ENCODE measurements around the gene MMEL1. TPM values are rescaled to one million over a fixed set of nuclear protein-coding genes. Genes with fewer than 3 reads are reported as not detected.

The MMEL1 gene
- total RNA-seq, 1 experiment from 2014 or later = not detected

DNA sequence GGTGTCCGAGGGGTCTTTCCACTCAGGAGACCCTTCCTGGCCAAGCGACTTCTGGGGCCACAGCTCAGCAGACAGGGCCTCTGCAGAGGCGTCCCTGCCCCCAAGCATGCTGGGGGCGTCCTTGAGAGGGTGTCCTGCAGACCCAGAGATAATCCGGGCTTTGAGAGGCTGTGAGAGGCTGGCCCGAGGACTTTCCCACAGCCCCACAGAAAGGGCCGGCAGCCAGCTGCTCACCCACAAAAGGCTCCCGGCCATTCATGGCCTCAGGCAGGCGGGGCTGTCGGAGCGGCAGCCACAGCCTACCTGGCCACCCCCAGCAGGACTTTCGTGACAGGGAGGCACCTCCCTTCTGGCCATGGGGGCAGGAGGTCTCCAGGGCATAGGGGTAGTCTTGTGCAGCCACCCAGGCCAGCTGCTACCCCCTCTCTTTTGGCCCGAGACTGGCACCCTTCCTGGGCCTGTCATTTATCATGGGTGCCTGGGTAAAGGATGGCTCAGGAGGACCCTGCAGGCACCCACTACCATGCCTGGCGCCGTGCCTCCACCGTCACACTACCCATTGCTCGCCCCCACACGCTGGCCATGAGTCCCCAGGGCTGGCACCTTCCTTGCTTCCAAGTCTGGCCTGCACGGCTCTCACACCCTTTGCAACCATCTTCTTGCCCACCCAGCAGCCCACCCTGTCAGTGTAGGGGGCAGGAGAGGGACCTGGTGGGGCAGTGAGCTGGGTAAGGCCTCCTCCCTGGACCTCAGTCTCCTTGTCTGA is 87.8 kb downstream of the MMEL1 start:
- no TSS peak for BruUV-seq (replicated peaks)
- Mint-ChIP-seq H3K4me1 (ENCODE audit: insufficient read depth, unreplicated experiment) (peaks cover 5% of the 10 kb centered on the region), H3K36me3 (ENCODE audit: insufficient read depth, unreplicated experiment) (no peaks in the 10 kb centered on the region), H3K4me3 (ENCODE audit: unreplicated experiment) (no peak overlapping the region), H3K27ac (ENCODE audit: low read depth, unreplicated experiment) (no peak overlapping the region), H3K27me3 (ENCODE audit: insufficient read depth, unreplicated experiment) (no peaks in the 10 kb centered on the region), H3K9me3 (ENCODE audit: unreplicated experiment) (no peaks in the 10 kb centered on the region)
- CTCF ChIA-PET = interaction anchor here (0.6 to 0.7 kb wide), 3 partner anchors 12 to 123 kb away, joined by 3 read pairs; no protein-coding TSS in a partner anchor
- POLR2A ChIA-PET = interaction anchor here (0.7 to 4.2 kb wide), 8 partner anchors 10 to 1014 kb away, joined by 3 to 36 read pairs (median 6); partner anchors contain the start of gene PANK4
- TF ChIP-seq, protein P1, sequence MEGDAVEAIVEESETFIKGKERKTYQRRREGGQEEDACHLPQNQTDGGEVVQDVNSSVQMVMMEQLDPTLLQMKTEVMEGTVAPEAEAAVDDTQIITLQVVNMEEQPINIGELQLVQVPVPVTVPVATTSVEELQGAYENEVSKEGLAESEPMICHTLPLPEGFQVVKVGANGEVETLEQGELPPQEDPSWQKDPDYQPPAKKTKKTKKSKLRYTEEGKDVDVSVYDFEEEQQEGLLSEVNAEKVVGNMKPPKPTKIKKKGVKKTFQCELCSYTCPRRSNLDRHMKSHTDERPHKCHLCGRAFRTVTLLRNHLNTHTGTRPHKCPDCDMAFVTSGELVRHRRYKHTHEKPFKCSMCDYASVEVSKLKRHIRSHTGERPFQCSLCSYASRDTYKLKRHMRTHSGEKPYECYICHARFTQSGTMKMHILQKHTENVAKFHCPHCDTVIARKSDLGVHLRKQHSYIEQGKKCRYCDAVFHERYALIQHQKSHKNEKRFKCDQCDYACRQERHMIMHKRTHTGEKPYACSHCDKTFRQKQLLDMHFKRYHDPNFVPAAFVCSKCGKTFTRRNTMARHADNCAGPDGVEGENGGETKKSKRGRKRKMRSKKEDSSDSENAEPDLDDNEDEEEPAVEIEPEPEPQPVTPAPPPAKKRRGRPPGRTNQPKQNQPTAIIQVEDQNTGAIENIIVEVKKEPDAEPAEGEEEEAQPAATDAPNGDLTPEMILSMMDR (IDR thresholded peaks at IDR 0.05; ENCODE audit: unreplicated experiment) = no peak
- no peak for DNase-seq (ENCODE audit: unreplicated experiment)
- intact Hi-C loops (cut with micrococcal nuclease) = loop anchor here (5.0 kb wide), 2 partner anchors 53 to 348 kb away; no protein-coding TSS in a partner anchor

DNA sequence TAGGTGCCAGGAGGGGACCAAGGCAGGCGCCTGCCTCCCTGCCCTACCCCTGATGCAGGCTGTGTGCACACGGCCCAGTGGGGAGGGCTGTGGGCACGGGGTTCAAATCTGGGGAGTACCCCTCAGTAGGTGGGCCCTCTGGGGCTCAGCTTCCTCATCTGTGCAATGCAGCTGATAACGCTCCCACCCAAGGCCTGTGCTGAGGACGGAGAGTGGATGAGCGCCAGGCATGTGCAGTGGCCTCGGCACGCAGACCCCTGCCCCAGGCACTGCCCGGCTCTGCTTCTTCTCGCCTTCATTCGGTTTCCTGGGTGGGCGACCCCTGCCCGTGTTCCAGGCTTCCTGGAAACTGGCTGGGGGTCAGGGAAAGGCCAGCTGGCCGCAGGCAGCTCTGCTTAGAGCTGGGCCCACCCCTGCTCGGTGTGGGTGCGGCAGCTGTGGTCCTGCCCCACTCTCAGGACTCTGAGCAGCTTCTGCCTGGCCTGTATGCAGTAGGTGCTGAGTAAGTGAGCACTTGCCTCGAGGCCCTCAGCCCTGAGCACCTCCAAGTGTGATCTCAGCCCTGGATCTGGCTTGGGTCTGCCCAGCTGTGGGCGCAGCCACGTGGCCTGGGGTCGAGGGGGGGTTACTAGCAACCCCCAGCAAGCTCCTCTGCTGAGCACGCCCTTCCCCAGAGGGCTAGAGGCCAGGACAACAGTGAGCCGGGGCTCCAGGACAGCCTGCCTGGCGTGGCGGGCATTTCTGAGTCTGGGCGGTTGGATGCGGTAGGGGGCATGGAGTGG is 88.5 kb downstream of the MMEL1 start:
- H3K9me3 Mint-ChIP-seq (ENCODE audit: unreplicated experiment) = no peaks in the 10 kb centered on the region
- no peak overlapping the region for H3K27ac Mint-ChIP-seq (ENCODE audit: low read depth, unreplicated experiment)
- H3K4me3 Mint-ChIP-seq (ENCODE audit: unreplicated experiment) = no peak overlapping the region
- H3K4me1 Mint-ChIP-seq (ENCODE audit: insufficient read depth, unreplicated experiment) = peaks cover 5% of the 10 kb centered on the region
- no TSS peak for BruUV-seq (replicated peaks)
- no peaks in the 10 kb centered on the region for H3K36me3 Mint-ChIP-seq (ENCODE audit: insufficient read depth, unreplicated experiment)
- H3K27me3 Mint-ChIP-seq (ENCODE audit: insufficient read depth, unreplicated experiment) = no peaks in the 10 kb centered on the region
- ChIA-PET POLR2A (interaction anchor here (0.7 to 4.2 kb wide), 4 partner anchors 10 to 1014 kb away, joined by 3 to 36 read pairs (median 8); partner anchors contain the start of gene PANK4), CTCF (interaction anchor here (0.6 to 0.7 kb wide), 3 partner anchors 11 to 37 kb away, joined by 3 read pairs; no protein-coding TSS in a partner anchor)
- intact Hi-C loops (cut with micrococcal nuclease) = no loop called here
- DNase-seq (ENCODE audit: unreplicated experiment) = no peak
- TF ChIP-seq, protein P1 (IDR thresholded peaks at IDR 0.05; ENCODE audit: unreplicated experiment) = no peak

DNA sequence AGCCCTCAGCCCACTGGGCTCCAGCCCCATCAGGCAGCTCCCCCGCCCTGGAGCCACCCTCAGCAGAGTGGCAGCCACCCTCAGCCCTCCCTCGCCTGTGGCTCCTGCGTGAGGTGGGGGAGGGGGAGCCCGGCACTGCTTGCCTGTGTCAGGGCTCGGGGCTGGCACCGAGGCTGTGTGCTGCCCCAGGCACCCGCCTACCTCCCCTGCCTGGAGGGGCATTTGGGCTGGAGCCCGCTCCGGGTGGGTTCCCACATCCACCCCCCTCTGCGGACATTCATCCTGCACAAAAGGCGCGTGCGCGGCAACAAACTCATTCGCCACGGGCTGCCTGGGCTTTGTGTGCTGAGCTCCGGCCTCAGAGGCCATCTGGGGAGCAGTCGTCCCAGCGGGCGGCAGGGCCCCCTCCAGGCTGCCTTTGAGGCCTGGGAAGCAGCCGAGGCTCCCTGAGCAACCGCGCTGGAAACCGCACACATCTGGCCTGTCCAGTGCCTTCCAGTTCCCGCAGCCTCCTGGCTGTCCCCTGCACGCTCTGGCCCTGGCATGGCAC is 89.2 kb downstream of the MMEL1 start:
- POLR2A ChIA-PET = interaction anchor here (1.9 to 4.2 kb wide), 2 partner anchors 9 to 18 kb away, joined by 13 to 36 read pairs; partner anchors contain the start of gene PANK4

More for the DNA sequence above, 89.2 kb downstream of the MMEL1 start:
- no peaks in the 10 kb centered on the region for H3K36me3 Mint-ChIP-seq (ENCODE audit: insufficient read depth, unreplicated experiment)
- H3K27ac Mint-ChIP-seq (ENCODE audit: low read depth, unreplicated experiment) = no peak overlapping the region
- no peaks in the 10 kb centered on the region for H3K27me3 Mint-ChIP-seq (ENCODE audit: insufficient read depth, unreplicated experiment)
- peaks cover 5% of the 10 kb centered on the region for H3K4me1 Mint-ChIP-seq (ENCODE audit: insufficient read depth, unreplicated experiment)
- BruUV-seq (replicated peaks) = no TSS peak
- H3K4me3 Mint-ChIP-seq (ENCODE audit: unreplicated experiment) = no peak overlapping the region
- DNase-seq (ENCODE audit: unreplicated experiment) = no peak
- intact Hi-C loops (cut with micrococcal nuclease) = no loop called here
- CTCF ChIA-PET = interaction anchor here (0.5 to 0.6 kb wide), 2 partner anchors 36 to 404 kb away, joined by 3 read pairs; no protein-coding TSS in a partner anchor
- no peaks in the 10 kb centered on the region for H3K9me3 Mint-ChIP-seq (ENCODE audit: unreplicated experiment)
- TF ChIP-seq, protein P1 (IDR thresholded peaks at IDR 0.05; ENCODE audit: unreplicated experiment) = no peak
